H1 (cell line): ENCODE measurements around the gene NELL1. TPM values are rescaled to one million over a fixed set of nuclear protein-coding genes. Genes with fewer than 3 reads are reported as not detected.

Source experiments
- CTCF ChIA-PET: fragments of 300-600 bp; sonication (Branson Sonifier 250); formaldehyde crosslinking; loops from one replicate; lab custom pipeline; 2021; ENCODE audit not compliant: partially characterized antibody; lab: Charles Lee
- POLR2A ChIA-PET: fragments of 300-600 bp; sonication (Branson Sonifier 250); formaldehyde crosslinking; loops from one replicate; lab custom pipeline; 2021; ENCODE audit warnings: inconsistent platforms; ENCODE audit not compliant: partially characterized antibody; lab: Charles Lee
- DNase-seq, 2 experiments: peaks; one replicate each; pipeline versions ENCODE4 v3.0.0 to v3.0.0-alpha.2; 2010 to 2022; ENCODE audit warnings: low spot score in 2 of 2, low read depth in 1 of 2, mixed read lengths in 1 of 2
- FAIRE-seq: peaks from 2 replicates; lab custom pipeline; 2011; peaks lifted over from hg19 to GRCh38; lab: Jason Lieb, UNC
- H2AFZ ChIP-seq: 2 replicates; pipeline ENCODE4 v1.8.1; 2012; ENCODE audit warnings: low read length, inconsistent platforms
- H2AK5ac ChIP-seq: 2 replicates; pipeline ENCODE4 v1.6.1; 2013; ENCODE audit warnings: low read depth, low read length
- H2BK120ac ChIP-seq: replicated peaks from 2 replicates; pipeline ENCODE3; 2013; ENCODE audit warnings: low read depth, low read length, inconsistent platforms
- H2BK12ac ChIP-seq: 2 replicates; pipeline ENCODE4 v1.6.1; 2013; ENCODE audit warnings: low read depth, low read length
- H2BK15ac ChIP-seq: 2 replicates; pipeline ENCODE4 v1.6.1; 2013; ENCODE audit warnings: low read length
- H2BK20ac ChIP-seq: 2 replicates; pipeline ENCODE4 v1.6.1; 2013; ENCODE audit warnings: low read length
- H2BK5ac ChIP-seq: 2 replicates; pipeline ENCODE4 v1.6.1; 2013; ENCODE audit warnings: low read depth, low read length
- H3K14ac ChIP-seq: 2 replicates; pipeline ENCODE4 v1.6.1; 2013; ENCODE audit warnings: inconsistent platforms; ENCODE audit not compliant: insufficient read length
- H3K18ac ChIP-seq: 2 replicates; pipeline ENCODE4 v1.6.1; 2013; ENCODE audit warnings: low read length; ENCODE audit errors: extremely low read depth
- H3K23ac ChIP-seq: 2 replicates; pipeline ENCODE4 v1.6.1; 2013; ENCODE audit warnings: inconsistent platforms; ENCODE audit not compliant: insufficient read length
- H3K23me2 ChIP-seq: 2 replicates; pipeline ENCODE4 v1.6.1; 2013; ENCODE audit warnings: low read depth, low read length
- H3K27ac ChIP-seq: 2 replicates; pipeline ENCODE4 v1.6.1; 2011; ENCODE audit warnings: low read depth, low read length, inconsistent platforms
- H3K27me3 ChIP-seq, 4 experiments: replicated peaks in 1 of 4; 1 replicate in 1 of 4; 2 replicates in 3 of 4; pipeline versions ENCODE4 v1.6.1 to v1.8.1; 2011 to 2013; ENCODE audit warnings: low read length in 3 of 4, mild to moderate bottlenecking in 3 of 4, inconsistent platforms in 2 of 4, mixed read lengths in 2 of 4, moderate library complexity in 1 of 4; ENCODE audit not compliant: control insufficient read depth in 3 of 4, insufficient read depth in 3 of 4; ENCODE audit errors: extremely low read depth in 1 of 4
- H3K36me3 ChIP-seq, 4 experiments: 2 replicates each; pipeline versions ENCODE4 v1.6.1 to v1.8.1; 2011 to 2013; ENCODE audit warnings: mild to moderate bottlenecking in 4 of 4, low read length in 3 of 4, moderate library complexity in 2 of 4, control low read depth in 1 of 4, inconsistent platforms in 1 of 4; ENCODE audit not compliant: insufficient read depth in 4 of 4, control insufficient read depth in 2 of 4
- H3K4ac ChIP-seq: replicated peaks from 2 replicates; pipeline ENCODE3; 2013; ENCODE audit warnings: low read length, low read depth, mixed read lengths, inconsistent platforms; ENCODE audit not compliant: insufficient read length
- H3K4me1 ChIP-seq, 4 experiments: replicated peaks in 1 of 4; 1 replicate in 1 of 4; 2 replicates in 3 of 4; pipeline versions ENCODE4 v1.6.1 to v1.8.1; 2011 to 2013; ENCODE audit warnings: low read length in 3 of 4, inconsistent platforms in 2 of 4, mixed read lengths in 1 of 4; ENCODE audit not compliant: insufficient read depth in 4 of 4, control insufficient read depth in 3 of 4
- H3K4me2 ChIP-seq, 2 experiments: 2 replicates each; pipeline versions ENCODE4 v1.6.1 to v1.8.1; 2011 to 2013; ENCODE audit warnings: low read depth in 2 of 2, low read length in 2 of 2, control low read depth in 1 of 2, inconsistent platforms in 1 of 2, mild to moderate bottlenecking in 1 of 2; ENCODE audit not compliant: insufficient read depth in 1 of 2
- H3K4me3 ChIP-seq, 4 experiments: fragments of 200-600, 300-600 bp in 1 of 4; sonication (generic), shearing (Covaris generic), sonication (Bioruptor Twin) in 1 of 4; 2 replicates each; pipeline versions ENCODE4 v1.5.1 to v1.8.1; 2011 to 2016; ENCODE audit warnings: low read length in 4 of 4, low read depth in 3 of 4, control low read depth in 2 of 4, inconsistent platforms in 2 of 4, mild to moderate bottlenecking in 2 of 4, mixed read lengths in 1 of 4, moderate library complexity in 1 of 4; ENCODE audit not compliant: insufficient read depth in 2 of 4; ENCODE audit errors: extremely low read depth in 1 of 4
- H3K56ac ChIP-seq: replicated peaks from 2 replicates; pipeline ENCODE3; 2013; ENCODE audit warnings: low read depth, mild to moderate bottlenecking, mixed read lengths, low read length, inconsistent platforms; ENCODE audit not compliant: insufficient read length
- H3K79me1 ChIP-seq: 2 replicates; pipeline ENCODE4 v1.6.1; 2013; ENCODE audit warnings: low read depth, low read length, control low read depth
- H3K79me2 ChIP-seq, 2 experiments: 2 replicates each; pipeline versions ENCODE4 v1.6.1 to v1.8.1; 2012 to 2013; ENCODE audit warnings: low read length in 2 of 2, mild to moderate bottlenecking in 2 of 2, inconsistent platforms in 1 of 2; ENCODE audit not compliant: insufficient read depth in 2 of 2, control insufficient read depth in 1 of 2
- H3K9ac ChIP-seq, 4 experiments: replicated peaks in 1 of 4; 1 replicate in 1 of 4; 2 replicates in 3 of 4; pipeline versions ENCODE4 v1.6.1 to v1.8.1; 2011 to 2013; ENCODE audit warnings: low read depth in 3 of 4, low read length in 3 of 4, control low read depth in 2 of 4, mild to moderate bottlenecking in 2 of 4, moderate library complexity in 2 of 4, inconsistent platforms in 1 of 4; ENCODE audit errors: extremely low read depth in 1 of 4
- H3K9me3 ChIP-seq, 2 experiments: 2 replicates each; pipeline versions ENCODE4 v1.6.1 to v1.8.1; 2012 to 2013; ENCODE audit warnings: mild to moderate bottlenecking in 2 of 2, moderate library complexity in 2 of 2, control low read depth in 1 of 2, inconsistent platforms in 1 of 2, low read depth in 1 of 2, low read length in 1 of 2, mixed read lengths in 1 of 2; ENCODE audit not compliant: insufficient read depth in 2 of 2
- H4K20me1 ChIP-seq, 2 experiments: replicated peaks in 1 of 2; 2 replicates each; pipeline versions ENCODE3 to v1.8.1; 2011 to 2013; ENCODE audit warnings: inconsistent platforms in 2 of 2, low read length in 2 of 2, mild to moderate bottlenecking in 1 of 2; ENCODE audit not compliant: insufficient read depth in 2 of 2, control insufficient read depth in 1 of 2
- H4K5ac ChIP-seq: 2 replicates; pipeline ENCODE4 v1.6.1; 2013; ENCODE audit warnings: low read length, low read depth, mixed read lengths, inconsistent platforms; ENCODE audit not compliant: insufficient read length
- H4K8ac ChIP-seq: 2 replicates; pipeline ENCODE4 v1.8.0; 2013; ENCODE audit warnings: mild to moderate bottlenecking, moderate library complexity, low read length, inconsistent platforms; ENCODE audit not compliant: insufficient read depth; ENCODE audit errors: extremely low read depth
- H4K91ac ChIP-seq: replicated peaks from 2 replicates; pipeline ENCODE3; 2013; ENCODE audit warnings: low read length, mixed read lengths, inconsistent platforms; ENCODE audit not compliant: insufficient read length
- HDAC2 ChIP-seq, 2 experiments: fragments of 300-600 bp in 1 of 2; sonication (generic) in 1 of 2; IDR thresholded peaks; 2 replicates each; pipeline ENCODE4 v1.6.1; 2011 to 2012; ENCODE audit warnings: low read depth in 2 of 2, low read length in 2 of 2, mild to moderate bottlenecking in 2 of 2, moderate library complexity in 2 of 2, borderline replicate concordance in 1 of 2, inconsistent platforms in 1 of 2
- SIX5 ChIP-seq: IDR thresholded peaks from 2 replicates; pipeline ENCODE4 v1.6.1; 2011; ENCODE audit warnings: mild to moderate bottlenecking, low read depth, low read length
- SP4 ChIP-seq: IDR thresholded peaks from 2 replicates; pipeline ENCODE4 v1.6.1; 2012; ENCODE audit warnings: low read length, inconsistent platforms
- YY1 ChIP-seq: IDR thresholded peaks from 2 replicates; pipeline ENCODE4 v1.6.1; 2011; ENCODE audit warnings: low read depth, mild to moderate bottlenecking, low read length
- WGBS, 2 experiments: shearing (Covaris generic) in 1 of 2; methylation state at CpG; one replicate each; pipeline versions ENCODE4 v1.1.6 to v1.1.7; 2013 to 2015; ENCODE audit warnings: low lambda C conversion rate in 2 of 2, mixed read lengths in 2 of 2, inconsistent platforms in 1 of 2, low coverage in 1 of 2, missing lambda C conversion rate in 1 of 2; ENCODE audit not compliant: insufficient replicate concordance in 2 of 2, insufficient coverage in 1 of 2, insufficient read length in 1 of 2; ENCODE audit errors: extremely low coverage in 1 of 2, missing lambda C conversion rate in 1 of 2; 5-methylcytosine and 5-hydroxymethylcytosine counted together
- polyA plus RNA-seq, 7 experiments: library from polyadenylated mRNA; depleted of rRNA in 3 of 7; stranded (reverse) in 5 of 7; unstranded in 2 of 7; fragments of >200 nt in 5 of 7; fragments of 200-250 nt in 2 of 7; gene quantifications; 1 replicate in 5 of 7; 2 replicates in 1 of 7; 4 replicates in 1 of 7; pipeline versions ENCODE4 v1.2.1 to v1.2.3, GENCODE V29; 2011 to 2013; ENCODE audit warnings: missing spikeins in 2 of 7, mixed read lengths in 2 of 7
- total RNA-seq: library from RNA; stranded (reverse); fragmentation: NEBNext Ultra II Directional; extraction: Animal tissue kit (Norgen Biotek cat#: 25700); gene quantifications from 2 replicates; pipeline ENCODE4 v1.2.1, GENCODE V29; 2021

NELL1 gene
- total and polyA plus RNA-seq, 2 of the 8 experiments (the other 6 are each of a cell fraction or from before 2014, with no cell fraction given), result 0.21 TPM; not detected in 1

- no peak overlapping the region for H4K91ac ChIP-seq
- no peak overlapping the region for H2BK5ac ChIP-seq
- WGBS, 2 experiments, result 81% methylated on average over 6 of the region's 6 CpGs; no CpG with 5 or more reads in 1 of the 2 experiments
- H4K8ac ChIP-seq, result no peak overlapping the region
- no peak overlapping the region for H3K4ac ChIP-seq
- H3K56ac ChIP-seq, result no peak overlapping the region
- H4K5ac ChIP-seq, result no peak overlapping the region
- no peak overlapping the region for H2BK12ac ChIP-seq
- H3K23me2 ChIP-seq, result no peaks in the 10 kb centered on the region
- H2AK5ac ChIP-seq, result no peak overlapping the region
- no peak overlapping the region for H3K23ac ChIP-seq
- H4K20me1 ChIP-seq, result no peaks in the 10 kb centered on the region
- no peak overlapping the region for H3K27ac ChIP-seq
- peaks cover 0 to 2% of the 10 kb centered on the region in 2 experiments; a peak in 2 of 4 replicates for H3K9me3 ChIP-seq
- H3K4me3 ChIP-seq, result no peak overlapping the region
- H2AFZ ChIP-seq, result no peak overlapping the region
- H3K27me3 ChIP-seq, result no peaks in the 10 kb centered on the region
- H3K36me3 ChIP-seq, result no peaks in the 10 kb centered on the region
- POLR2A ChIA-PET, result no interaction called here
- CTCF ChIA-PET, result no interaction called here
- no peak overlapping the region for H2BK120ac ChIP-seq
- no peak overlapping the region for H3K18ac ChIP-seq
- FAIRE-seq, result no peak
- no peak overlapping the region for H3K14ac ChIP-seq
- H3K4me1 ChIP-seq, result no peaks in the 10 kb centered on the region
- H2BK20ac ChIP-seq, result no peak overlapping the region
- no peak overlapping the region for H3K9ac ChIP-seq
- H3K4me2 ChIP-seq, result no peak overlapping the region
- H3K79me2 ChIP-seq, result no peaks in the 10 kb centered on the region
- H2BK15ac ChIP-seq, result no peak overlapping the region
- no peak for DNase-seq
- H3K79me1 ChIP-seq, result no peaks in the 10 kb centered on the region
- TF ChIP-seq SP4, result no peak
- TF ChIP-seq HDAC2 (IDR thresholded peaks at IDR 0.05; ENCODE audit: borderline replicate concordance in 1 of 2, low read depth in 2 of 2, low read length in 2 of 2), result no peak
- no peak for TF ChIP-seq SIX5
- no peak for TF ChIP-seq YY1
Measured at GRCh38 chr11:20707876-20708275, 38.5 kb downstream of the NELL1 start.
